Astrocyte (in vitro differentiated cells and primary cell): ENCODE measurements around the gene SNX5. TPM values are rescaled to one million over a fixed set of nuclear protein-coding genes. Genes with fewer than 3 reads are reported as not detected.

Experiments
- DNase-seq: peaks from one replicate; pipeline ENCODE4 v3.0.0-alpha.2; 2010; ENCODE audit warnings: low read depth
- FAIRE-seq: peaks from 2 replicates; lab custom pipeline; 2011; peaks lifted over from hg19 to GRCh38; lab: Jason Lieb, UNC
- H2AFZ ChIP-seq: 2 replicates; pipeline ENCODE4 v1.6.0; 2012; ENCODE audit warnings: low read depth, low read length, inconsistent platforms
- H3K27ac ChIP-seq: 2 replicates; pipeline ENCODE4 v1.5.1; 2011; ENCODE audit warnings: low read depth, low read length, inconsistent platforms
- H3K27me3 ChIP-seq: 2 replicates; pipeline ENCODE4 v1.6.0; 2011; ENCODE audit warnings: low read length, inconsistent platforms; ENCODE audit not compliant: insufficient read depth
- H3K36me3 ChIP-seq: 2 replicates; pipeline ENCODE4 v1.5.1; 2011; ENCODE audit warnings: low read length, inconsistent platforms; ENCODE audit not compliant: insufficient read depth
- H3K4me1 ChIP-seq: 2 replicates; pipeline ENCODE4 v1.5.1; 2011; ENCODE audit warnings: low read length, inconsistent platforms; ENCODE audit not compliant: insufficient read depth
- H3K4me2 ChIP-seq: 2 replicates; pipeline ENCODE4 v1.6.0; 2012; ENCODE audit warnings: low read length, inconsistent platforms
- H3K4me3 ChIP-seq: 2 replicates; pipeline ENCODE4 v1.5.1; 2011; ENCODE audit warnings: low read depth, mild to moderate bottlenecking, low read length, inconsistent platforms; ENCODE audit not compliant: insufficient read depth
- H3K79me2 ChIP-seq: 2 replicates; pipeline ENCODE4 v1.6.0; 2012; ENCODE audit warnings: mild to moderate bottlenecking, low read length, inconsistent platforms; ENCODE audit not compliant: insufficient read depth
- H3K9ac ChIP-seq: 2 replicates; pipeline ENCODE4 v1.6.0; 2012; ENCODE audit warnings: mild to moderate bottlenecking, low read length, inconsistent platforms
- H3K9me3 ChIP-seq: 2 replicates; pipeline ENCODE4 v1.5.1; 2012; ENCODE audit warnings: low read depth, mild to moderate bottlenecking, low read length, inconsistent platforms; ENCODE audit not compliant: insufficient read depth
- H4K20me1 ChIP-seq: 2 replicates; pipeline ENCODE4 v1.6.0; 2012; ENCODE audit warnings: low read length, inconsistent platforms; ENCODE audit not compliant: insufficient read depth
- H3K27ac Mint-ChIP-seq: one replicate; pipeline ENCODE4 v1.8.0; 2021; ENCODE audit warnings: mild to moderate bottlenecking, mixed read lengths; ENCODE audit not compliant: unreplicated experiment
- H3K27me3 Mint-ChIP-seq: one replicate; pipeline ENCODE4 v1.8.0; 2021; ENCODE audit warnings: low read depth, mixed read lengths; ENCODE audit not compliant: unreplicated experiment
- H3K36me3 Mint-ChIP-seq: one replicate; pipeline ENCODE4 v1.8.0; 2021; ENCODE audit warnings: low read depth, mixed read lengths; ENCODE audit not compliant: unreplicated experiment
- H3K4me1 Mint-ChIP-seq: one replicate; pipeline ENCODE4 v1.8.0; 2021; ENCODE audit warnings: low read depth, mixed read lengths; ENCODE audit not compliant: unreplicated experiment
- H3K4me3 Mint-ChIP-seq: one replicate; pipeline ENCODE4 v1.8.0; 2021; ENCODE audit warnings: mild to moderate bottlenecking, moderate library complexity, mixed read lengths; ENCODE audit not compliant: unreplicated experiment
- H3K9me3 Mint-ChIP-seq: one replicate; pipeline ENCODE4 v1.8.0; 2021; ENCODE audit warnings: mild to moderate bottlenecking, mixed read lengths; ENCODE audit not compliant: unreplicated experiment
- CTCF ChIP-seq: IDR thresholded peaks from 2 replicates; pipeline ENCODE4 v1.5.1; 2011; ENCODE audit warnings: low read depth, mild to moderate bottlenecking, inconsistent platforms, low read length, moderate library complexity; ENCODE audit not compliant: insufficient read depth
- EZH2 ChIP-seq: IDR thresholded peaks from 2 replicates; pipeline ENCODE4 v1.6.1; 2012; ENCODE audit warnings: mild to moderate bottlenecking, low read length, inconsistent platforms; ENCODE audit not compliant: insufficient read depth
- total RNA-seq: library from RNA; stranded (reverse); gene quantifications from 2 replicates; pipeline ENCODE4 v1.2.1, GENCODE V29; 2021

Gene SNX5
- total RNA-seq, 1 donor from 2014 or later = 95.1 TPM

- Mint-ChIP-seq H3K4me1 (no peaks in the 10 kb centered on the region), H3K36me3 (no peaks in the 10 kb centered on the region), H3K27ac (no peak overlapping the region), H3K9me3 (no peaks in the 10 kb centered on the region), H3K27me3 (no peaks in the 10 kb centered on the region), H3K4me3 (no peak overlapping the region)
- no peaks in the 10 kb centered on the region for H3K4me1 ChIP-seq
- no peaks in the 10 kb centered on the region for H3K27me3 ChIP-seq
- H3K79me2 ChIP-seq = no peaks in the 10 kb centered on the region
- no peak for TF ChIP-seq CTCF
- no peak for TF ChIP-seq EZH2
- H3K9ac ChIP-seq = no peak overlapping the region
- DNase-seq = no peak
- no peak overlapping the region for H3K4me2 ChIP-seq
- no peak for FAIRE-seq
- no peaks in the 10 kb centered on the region for H3K36me3 ChIP-seq
- H3K9me3 ChIP-seq = no peaks in the 10 kb centered on the region
- peak overlapping the region; percentile 39 for H2AFZ ChIP-seq
- H4K20me1 ChIP-seq = no peaks in the 10 kb centered on the region
- no peak overlapping the region for H3K4me3 ChIP-seq
- H3K27ac ChIP-seq = no peak overlapping the region
These were observed 39.1 kb upstream of the SNX5 start for GRCh38 chr20:18007534-18008292.

- Histone ChIP-seq H3K79me2 (no peaks in the 10 kb centered on the region), H3K4me1 (peaks cover 2% of the 10 kb centered on the region), H2AFZ (no peak overlapping the region), H3K27me3 (no peaks in the 10 kb centered on the region), H3K9me3 (no peaks in the 10 kb centered on the region), H3K36me3 (no peaks in the 10 kb centered on the region), H3K4me3 (no peak overlapping the region), H3K27ac (no peak overlapping the region), H3K9ac (no peak overlapping the region), H3K4me2 (no peak overlapping the region), H4K20me1 (no peaks in the 10 kb centered on the region)
- Mint-ChIP-seq H3K36me3 (no peaks in the 10 kb centered on the region), H3K9me3 (no peaks in the 10 kb centered on the region), H3K27ac (no peak overlapping the region), H3K4me3 (no peak overlapping the region), H3K27me3 (no peaks in the 10 kb centered on the region), H3K4me1 (peaks cover under 1% of the 10 kb centered on the region)
- DNase-seq = no peak
- no peak for FAIRE-seq
- no peak for TF ChIP-seq EZH2
- no peak for TF ChIP-seq CTCF
These were observed 38.1 kb upstream of the SNX5 start for GRCh38 chr20:18006684-18007083.

GRCh38 chr20:18005990-18006364 lies 37.4 kb upstream of the SNX5 start:
- DNase-seq = no peak
- no peaks in the 10 kb centered on the region for H3K36me3 Mint-ChIP-seq
- H3K4me2 ChIP-seq = no peak overlapping the region

More at GRCh38 chr20:18005990-18006364, 37.4 kb upstream of the SNX5 start:
- TF ChIP-seq EZH2 (no peak), CTCF (no peak)
- Mint-ChIP-seq H3K4me3 (no peak overlapping the region), H3K27me3 (no peaks in the 10 kb centered on the region), H3K27ac (no peak overlapping the region), H3K4me1 (peaks cover 6% of the 10 kb centered on the region), H3K9me3 (no peaks in the 10 kb centered on the region)
- Histone ChIP-seq H3K9ac (no peak overlapping the region), H3K79me2 (no peaks in the 10 kb centered on the region), H3K4me3 (no peak overlapping the region), H3K9me3 (no peaks in the 10 kb centered on the region), H2AFZ (no peak overlapping the region), H3K36me3 (no peaks in the 10 kb centered on the region), H3K27ac (no peak overlapping the region), H4K20me1 (no peaks in the 10 kb centered on the region), H3K27me3 (no peaks in the 10 kb centered on the region), H3K4me1 (peaks cover 7% of the 10 kb centered on the region)
- FAIRE-seq = no peak
